Karpas-422 (cell line): Measurements from ENCODE around the gene RANGAP1. TPM values are rescaled to one million over a fixed set of nuclear protein-coding genes. Genes with fewer than 3 reads are reported as not detected.

ENCODE experiments used
- DNase-seq: peaks from one replicate; pipeline ENCODE4 v3.0.0-alpha.2; 2015
- H2AFZ ChIP-seq: fragments of 200-600 bp; sonication (generic); 2 replicates; pipeline ENCODE4 v1.6.1; 2014; ENCODE audit warnings: antibody characterized with exemption, low read length, mixed read lengths
- H3K27ac ChIP-seq: fragments of 200-600 bp; sonication (generic); 2 replicates; pipeline ENCODE4 v1.5.1; 2014; ENCODE audit warnings: mild to moderate bottlenecking, low read length, moderate library complexity
- H3K27me3 ChIP-seq: fragments of 200-600 bp; sonication (generic); 2 replicates; pipeline ENCODE4 v1.6.1; 2014; ENCODE audit warnings: low read length, mixed read lengths
- H3K36me3 ChIP-seq: fragments of 200-600 bp; sonication (generic); 2 replicates; pipeline ENCODE4 v1.6.1; 2014; ENCODE audit warnings: low read length, mixed read lengths; ENCODE audit not compliant: insufficient read depth
- H3K4me1 ChIP-seq: fragments of 200-600 bp; sonication (generic); 2 replicates; pipeline ENCODE4 v1.6.1; 2014; ENCODE audit warnings: mild to moderate bottlenecking, low read length, mixed read lengths
- H3K4me2 ChIP-seq: fragments of 200-600 bp; sonication (generic); 2 replicates; pipeline ENCODE4 v1.6.1; 2014; ENCODE audit warnings: low read length, low read depth, mild to moderate bottlenecking; ENCODE audit not compliant: poor library complexity, severe bottlenecking
- H3K4me3 ChIP-seq: fragments of 200-600 bp; sonication (generic); 2 replicates; pipeline ENCODE4 v1.5.1; 2014; ENCODE audit warnings: mild to moderate bottlenecking, antibody characterized with exemption, low read length, mixed read lengths
- H3K79me2 ChIP-seq: fragments of 200-600 bp; sonication (generic); 2 replicates; pipeline ENCODE4 v1.6.1; 2014; ENCODE audit warnings: mild to moderate bottlenecking, low read length, mixed read lengths
- H3K9ac ChIP-seq: fragments of 200-600 bp; sonication (generic); 2 replicates; pipeline ENCODE4 v1.6.0; 2014; ENCODE audit warnings: low read length
- H3K9me2 ChIP-seq: fragments of 200-600 bp; sonication (generic), shearing (Covaris generic); replicated peaks from 2 replicates; pipeline ENCODE4 v1.6.0; 2014; ENCODE audit warnings: mild to moderate bottlenecking, low read length, moderate library complexity; ENCODE audit not compliant: insufficient read depth
- H3K9me3 ChIP-seq: fragments of 300-700, 200-600 bp; sonication (generic); 2 replicates; pipeline ENCODE4 v1.6.1; 2014; ENCODE audit warnings: low read length, mixed read lengths
- H4K20me1 ChIP-seq: fragments of 200-600 bp; sonication (generic); 2 replicates; pipeline ENCODE4 v1.6.1; 2014; ENCODE audit warnings: mild to moderate bottlenecking, antibody characterized with exemption, low read length, low read depth; ENCODE audit not compliant: insufficient read depth
- total RNA-seq: library from RNA; depleted of rRNA; stranded (reverse); fragments of >200 nt; shearing (Covaris generic); gene quantifications from 2 replicates; pipeline ENCODE4 v1.2.3, GENCODE V29; 2014; ENCODE audit warnings: low replicate concordance

RANGAP1 gene
- total RNA-seq, 1 experiment from 2014 or later = 26.3 TPM

GRCh38 chr22:41274856-41275255 lies 11.1 kb downstream of the RANGAP1 start:
- Histone ChIP-seq H3K9me2 (no peaks in the 10 kb centered on the region), H3K27ac (no peak overlapping the region), H3K79me2 (peaks cover 14% of the 10 kb centered on the region), H3K36me3 (peaks cover 40% of the 10 kb centered on the region), H3K27me3 (no peaks in the 10 kb centered on the region), H3K4me1 (no peaks in the 10 kb centered on the region), H3K4me3 (no peak overlapping the region), H3K9me3 (no peaks in the 10 kb centered on the region), H2AFZ (no peak overlapping the region), H3K9ac (no peak overlapping the region), H4K20me1 (0 out of 2 replicates have a peak, but pooled peaks cover 6% of the 10 kb centered on the region), H3K4me2 (no peak overlapping the region)
- no peak for DNase-seq

GRCh38 chr22:41273128-41273527 lies 12.9 kb downstream of the RANGAP1 start:
- Histone ChIP-seq H3K4me2 (no peak overlapping the region), H2AFZ (no peak overlapping the region), H3K4me3 (no peak overlapping the region), H3K27me3 (no peaks in the 10 kb centered on the region), H4K20me1 (0 out of 2 replicates have a peak, but pooled peaks cover 6% of the 10 kb centered on the region), H3K36me3 (peaks cover 43% of the 10 kb centered on the region), H3K9me2 (no peaks in the 10 kb centered on the region), H3K9ac (no peak overlapping the region), H3K4me1 (no peaks in the 10 kb centered on the region), H3K9me3 (no peaks in the 10 kb centered on the region), H3K79me2 (peaks cover 11% of the 10 kb centered on the region), H3K27ac (no peak overlapping the region)
- no peak for DNase-seq

GRCh38 chr22:41271787-41272186 lies 14.2 kb downstream of the RANGAP1 start:
- 0 out of 2 replicates have a peak, but pooled peaks cover 6% of the 10 kb centered on the region for H4K20me1 ChIP-seq

GRCh38 chr22:41267958-41268357 lies 18.0 kb downstream of the RANGAP1 start:
- H3K79me2 ChIP-seq = peaks cover 6% of the 10 kb centered on the region; the same call in 1 of the 2 replicates
- 0 out of 2 replicates have a peak, but pooled peaks cover 6% of the 10 kb centered on the region for H4K20me1 ChIP-seq
- no peaks in the 10 kb centered on the region for H3K27me3 ChIP-seq
- H3K9me3 ChIP-seq = no peaks in the 10 kb centered on the region
- H3K27ac ChIP-seq = no peak overlapping the region
- H2AFZ ChIP-seq = no peak overlapping the region
- no peaks in the 10 kb centered on the region for H3K9me2 ChIP-seq
- H3K9ac ChIP-seq = no peak overlapping the region
- no peaks in the 10 kb centered on the region for H3K4me1 ChIP-seq
- H3K36me3 ChIP-seq = peaks cover 21% of the 10 kb centered on the region
- DNase-seq = no peak
- no peak overlapping the region for H3K4me3 ChIP-seq
- no peak overlapping the region for H3K4me2 ChIP-seq

More at GRCh38 chr22:41271787-41272186, 14.2 kb downstream of the RANGAP1 start:
- no peak overlapping the region for H3K4me2 ChIP-seq
- H3K9ac ChIP-seq = no peak overlapping the region
- H3K79me2 ChIP-seq = peaks cover 11% of the 10 kb centered on the region
- H2AFZ ChIP-seq = no peak overlapping the region
- H3K9me2 ChIP-seq = no peaks in the 10 kb centered on the region
- no peak overlapping the region for H3K27ac ChIP-seq
- no peaks in the 10 kb centered on the region for H3K9me3 ChIP-seq
- no peak for DNase-seq
- H3K36me3 ChIP-seq = peaks cover 36% of the 10 kb centered on the region
- H3K4me3 ChIP-seq = no peak overlapping the region
- no peaks in the 10 kb centered on the region for H3K4me1 ChIP-seq
- H3K27me3 ChIP-seq = no peaks in the 10 kb centered on the region

GRCh38 chr22:41264408-41264941 lies 21.5 kb downstream of the RANGAP1 start:
- Histone ChIP-seq H3K27ac (no peak overlapping the region), H3K9ac (no peak overlapping the region), H3K27me3 (no peaks in the 10 kb centered on the region), H3K4me1 (no peaks in the 10 kb centered on the region), H3K79me2 (no peaks in the 10 kb centered on the region), H3K4me3 (no peak overlapping the region), H3K9me3 (no peaks in the 10 kb centered on the region), H3K9me2 (no peaks in the 10 kb centered on the region), H3K36me3 (peaks cover 30% of the 10 kb centered on the region), H3K4me2 (no peak overlapping the region), H4K20me1 (no peaks in the 10 kb centered on the region), H2AFZ (no peak overlapping the region)
- no peak for DNase-seq

GRCh38 chr22:41263704-41264103 lies 22.3 kb downstream of the RANGAP1 start:
- Histone ChIP-seq H3K9me2 (no peaks in the 10 kb centered on the region), H4K20me1 (no peaks in the 10 kb centered on the region), H3K4me1 (no peaks in the 10 kb centered on the region), H3K27me3 (no peaks in the 10 kb centered on the region), H2AFZ (no peak overlapping the region), H3K9me3 (no peaks in the 10 kb centered on the region), H3K4me2 (no peak overlapping the region), H3K4me3 (no peak overlapping the region), H3K36me3 (peaks cover 33% of the 10 kb centered on the region), H3K9ac (no peak overlapping the region), H3K27ac (no peak overlapping the region), H3K79me2 (no peaks in the 10 kb centered on the region)
- no peak for DNase-seq

GRCh38 chr22:41262250-41262765 lies 23.7 kb downstream of the RANGAP1 start:
- Histone ChIP-seq H3K79me2 (no peaks in the 10 kb centered on the region), H3K9me3 (no peaks in the 10 kb centered on the region), H2AFZ (no peak overlapping the region), H3K4me2 (no peak overlapping the region), H3K4me1 (no peaks in the 10 kb centered on the region), H3K4me3 (no peak overlapping the region), H3K9me2 (no peaks in the 10 kb centered on the region), H3K27me3 (no peaks in the 10 kb centered on the region), H3K27ac (no peak overlapping the region), H3K9ac (no peak overlapping the region), H3K36me3 (peaks cover 32% of the 10 kb centered on the region), H4K20me1 (no peaks in the 10 kb centered on the region)
- no peak for DNase-seq

GRCh38 chr22:41261541-41262249 lies 24.3 kb downstream of the RANGAP1 start:
- Histone ChIP-seq H3K4me2 (no peak overlapping the region), H3K27ac (no peak overlapping the region), H2AFZ (no peak overlapping the region), H3K9me2 (no peaks in the 10 kb centered on the region), H3K9ac (no peak overlapping the region), H3K9me3 (no peaks in the 10 kb centered on the region), H3K79me2 (no peaks in the 10 kb centered on the region), H3K4me3 (no peak overlapping the region), H3K36me3 (peaks cover 32% of the 10 kb centered on the region), H3K27me3 (no peaks in the 10 kb centered on the region), H4K20me1 (no peaks in the 10 kb centered on the region), H3K4me1 (no peaks in the 10 kb centered on the region)
- no peak for DNase-seq
